ENCODE data around the gene TMEM243.

Gene TMEM243

DNA sequence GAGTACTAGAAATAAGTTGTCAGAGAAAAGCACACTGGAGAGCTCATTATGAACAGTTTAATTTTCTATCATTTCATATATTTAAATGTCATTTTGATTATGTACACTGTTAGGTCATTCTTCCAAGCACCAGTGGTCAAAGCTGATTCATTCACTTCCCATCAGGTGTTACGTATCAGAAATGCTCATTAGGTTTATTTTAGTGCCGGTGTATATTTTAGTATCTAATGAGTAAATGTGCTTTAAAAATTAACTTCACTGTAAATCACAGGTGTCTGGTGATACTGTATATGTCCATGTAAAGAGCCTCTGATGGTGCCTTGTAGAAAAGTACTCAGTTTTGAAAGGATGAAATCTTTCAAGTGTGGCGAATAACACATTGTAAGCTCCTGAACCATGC lies 63.7 kb downstream of the TMEM243 start:
- H3K14ac ChIP-seq (ENCODE audit: low read length): no peak overlapping the region
- H3K9ac ChIP-seq (ENCODE audit: low read length): no peak overlapping the region
- no peak overlapping the region for H3K27ac ChIP-seq (ENCODE audit: low read depth, low read length)
- no peaks in the 10 kb centered on the region for H3K4me1 ChIP-seq (ENCODE audit: control insufficient read depth in 1 of 2, insufficient read depth in 2 of 2, low read length in 2 of 2)
- H4K8ac ChIP-seq (ENCODE audit: low read depth, low read length): no peak overlapping the region
- H3K18ac ChIP-seq (ENCODE audit: low read length): no peak overlapping the region
- no peaks in the 10 kb centered on the region for H3K27me3 ChIP-seq (ENCODE audit: insufficient read depth, low read length)
- H2BK12ac ChIP-seq (ENCODE audit: low read length): no peak overlapping the region
- H3K4me3 ChIP-seq (ENCODE audit: low read depth, low read length): no peak overlapping the region
- H3K4me2 ChIP-seq (ENCODE audit: low read length): no peak overlapping the region
- no peak overlapping the region for H2BK120ac ChIP-seq (ENCODE audit: insufficient read depth, low read length, poor library complexity)
- no peak overlapping the region for H2BK5ac ChIP-seq (ENCODE audit: low read depth, low read length, poor library complexity)
- H2AK5ac ChIP-seq (ENCODE audit: low read length): no peak overlapping the region
- no peak overlapping the region for H2AFZ ChIP-seq (ENCODE audit: insufficient read depth, low read length, poor library complexity)
- no peak for DNase-seq
- H3K79me2 ChIP-seq (ENCODE audit: control insufficient read depth, insufficient read depth, low read length, poor library complexity): peaks cover 8% of the 10 kb centered on the region
- peaks cover 12% of the 10 kb centered on the region for H3K79me1 ChIP-seq (ENCODE audit: low read length)
- H4K91ac ChIP-seq (ENCODE audit: low read depth, low read length): no peak overlapping the region
- no peak overlapping the region for H4K12ac ChIP-seq (ENCODE audit: low read depth, low read length)
- no peak overlapping the region for H3K23ac ChIP-seq (ENCODE audit: low read length)
- no peak overlapping the region for H3K4ac ChIP-seq (ENCODE audit: low read depth, low read length)
- no CpG with 5 or more reads among the region's 3 CpGs for WGBS (ENCODE audit: extremely low coverage, insufficient coverage, insufficient read length)
- H3K36me3 ChIP-seq (ENCODE audit: control insufficient read depth in 1 of 2, insufficient read depth in 2 of 2, low read length in 2 of 2): no peaks in the 10 kb centered on the region
- H3K9me3 ChIP-seq (ENCODE audit: insufficient read depth, low read depth, low read length): no peaks in the 10 kb centered on the region

DNA sequence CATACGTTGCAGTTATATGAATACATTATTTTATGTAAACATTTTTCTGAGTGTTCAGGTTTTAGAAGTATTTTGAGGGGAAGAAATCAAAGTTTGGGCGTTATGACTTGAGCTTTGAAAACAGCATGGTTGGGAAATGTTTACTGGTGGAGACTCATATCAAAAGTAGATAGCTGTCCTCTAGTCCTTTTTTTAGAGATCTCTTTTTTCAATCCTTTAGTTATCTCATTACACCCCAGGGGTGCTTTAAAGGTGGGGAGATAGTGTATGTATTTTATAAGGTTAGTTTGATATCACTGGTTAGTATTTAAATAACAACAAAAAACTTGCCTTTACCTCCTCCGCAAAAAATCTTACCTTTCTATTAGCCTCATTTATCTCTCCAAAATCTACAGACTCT lies 65.0 kb downstream of the TMEM243 start:
- H3K14ac ChIP-seq (ENCODE audit: low read length): no peak overlapping the region
- H2BK120ac ChIP-seq (ENCODE audit: insufficient read depth, low read length, poor library complexity): no peak overlapping the region
- no peaks in the 10 kb centered on the region for H3K9me3 ChIP-seq (ENCODE audit: insufficient read depth, low read depth, low read length)
- no peak overlapping the region for H4K91ac ChIP-seq (ENCODE audit: low read depth, low read length)
- H4K12ac ChIP-seq (ENCODE audit: low read depth, low read length): no peak overlapping the region
- H3K18ac ChIP-seq (ENCODE audit: low read length): no peak overlapping the region
- DNase-seq: no peak
- H3K4me3 ChIP-seq (ENCODE audit: low read depth, low read length): no peak overlapping the region
- no peak overlapping the region for H2BK12ac ChIP-seq (ENCODE audit: low read length)
- H3K36me3 ChIP-seq (ENCODE audit: control insufficient read depth in 1 of 2, insufficient read depth in 2 of 2, low read length in 2 of 2): no peaks in the 10 kb centered on the region
- no peak overlapping the region for H4K8ac ChIP-seq (ENCODE audit: low read depth, low read length)
- no peaks in the 10 kb centered on the region for H3K27me3 ChIP-seq (ENCODE audit: insufficient read depth, low read length)
- H2AK5ac ChIP-seq (ENCODE audit: low read length): no peak overlapping the region
- 100% methylated on average over 1 of the region's 3 CpGs for WGBS (ENCODE audit: extremely low coverage, insufficient coverage, insufficient read length)
- H3K23ac ChIP-seq (ENCODE audit: low read length): no peak overlapping the region
- no peak overlapping the region for H3K9ac ChIP-seq (ENCODE audit: low read length)
- H3K4me2 ChIP-seq (ENCODE audit: low read length): peak overlapping the region; percentile 66
- no peak overlapping the region for H3K27ac ChIP-seq (ENCODE audit: low read depth, low read length)
- no peak overlapping the region for H3K4ac ChIP-seq (ENCODE audit: low read depth, low read length)
- no peak overlapping the region for H2AFZ ChIP-seq (ENCODE audit: insufficient read depth, low read length, poor library complexity)
- no peak overlapping the region for H2BK5ac ChIP-seq (ENCODE audit: low read depth, low read length, poor library complexity)
- peaks cover 12% of the 10 kb centered on the region for H3K79me1 ChIP-seq (ENCODE audit: low read length)
- H3K79me2 ChIP-seq (ENCODE audit: control insufficient read depth, insufficient read depth, low read length, poor library complexity): peaks cover 8% of the 10 kb centered on the region
- no peaks in the 10 kb centered on the region for H3K4me1 ChIP-seq (ENCODE audit: control insufficient read depth in 1 of 2, insufficient read depth in 2 of 2, low read length in 2 of 2)

DNA sequence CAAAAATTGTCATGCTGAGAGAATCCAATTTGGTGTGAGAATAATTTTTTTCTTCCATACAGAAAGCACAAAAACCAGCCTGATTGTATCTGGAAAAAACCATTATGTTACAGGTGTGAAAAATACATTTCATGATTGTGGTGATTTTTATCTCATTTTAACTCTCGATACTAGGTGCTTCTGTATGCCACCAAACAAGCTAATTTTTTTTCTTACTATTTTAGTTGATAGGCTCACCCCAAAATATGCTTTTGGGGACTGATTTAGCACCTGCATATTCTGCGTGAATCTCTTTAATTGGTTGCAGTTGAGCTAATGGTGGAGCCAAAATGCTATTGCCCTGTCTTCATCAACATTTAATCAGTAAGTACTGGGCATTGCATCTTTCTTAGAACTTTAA lies 65.4 kb downstream of the TMEM243 start:
- no peak overlapping the region for H2AFZ ChIP-seq (ENCODE audit: insufficient read depth, low read length, poor library complexity)
- no peak for DNase-seq
- H3K18ac ChIP-seq (ENCODE audit: low read length): no peak overlapping the region
- H3K9me3 ChIP-seq (ENCODE audit: insufficient read depth, low read depth, low read length): no peaks in the 10 kb centered on the region
- no peaks in the 10 kb centered on the region for H3K4me1 ChIP-seq (ENCODE audit: control insufficient read depth in 1 of 2, insufficient read depth in 2 of 2, low read length in 2 of 2)
- H3K4me2 ChIP-seq (ENCODE audit: low read length): peak overlapping the region; percentile 66
- peak overlapping the region; percentile 94 for H3K4ac ChIP-seq (ENCODE audit: low read depth, low read length)
- H3K23ac ChIP-seq (ENCODE audit: low read length): no peak overlapping the region
- WGBS (ENCODE audit: extremely low coverage, insufficient coverage, insufficient read length): no CpG with 5 or more reads among the region's 2 CpGs
- no peaks in the 10 kb centered on the region for H3K36me3 ChIP-seq (ENCODE audit: control insufficient read depth in 1 of 2, insufficient read depth in 2 of 2, low read length in 2 of 2)
- no peak overlapping the region for H4K91ac ChIP-seq (ENCODE audit: low read depth, low read length)
- no peak overlapping the region for H2BK120ac ChIP-seq (ENCODE audit: insufficient read depth, low read length, poor library complexity)
- H3K14ac ChIP-seq (ENCODE audit: low read length): no peak overlapping the region
- H2AK5ac ChIP-seq (ENCODE audit: low read length): no peak overlapping the region
- H2BK12ac ChIP-seq (ENCODE audit: low read length): no peak overlapping the region
- no peak overlapping the region for H3K27ac ChIP-seq (ENCODE audit: low read depth, low read length)
- peaks cover 12% of the 10 kb centered on the region for H3K79me1 ChIP-seq (ENCODE audit: low read length)
- H3K79me2 ChIP-seq (ENCODE audit: control insufficient read depth, insufficient read depth, low read length, poor library complexity): peaks cover 8% of the 10 kb centered on the region
- H3K4me3 ChIP-seq (ENCODE audit: low read depth, low read length): no peak overlapping the region
- no peak overlapping the region for H4K8ac ChIP-seq (ENCODE audit: low read depth, low read length)
- no peak overlapping the region for H2BK5ac ChIP-seq (ENCODE audit: low read depth, low read length, poor library complexity)
- no peak overlapping the region for H4K12ac ChIP-seq (ENCODE audit: low read depth, low read length)
- H3K27me3 ChIP-seq (ENCODE audit: insufficient read depth, low read length): no peaks in the 10 kb centered on the region
- no peak overlapping the region for H3K9ac ChIP-seq (ENCODE audit: low read length)

DNA sequence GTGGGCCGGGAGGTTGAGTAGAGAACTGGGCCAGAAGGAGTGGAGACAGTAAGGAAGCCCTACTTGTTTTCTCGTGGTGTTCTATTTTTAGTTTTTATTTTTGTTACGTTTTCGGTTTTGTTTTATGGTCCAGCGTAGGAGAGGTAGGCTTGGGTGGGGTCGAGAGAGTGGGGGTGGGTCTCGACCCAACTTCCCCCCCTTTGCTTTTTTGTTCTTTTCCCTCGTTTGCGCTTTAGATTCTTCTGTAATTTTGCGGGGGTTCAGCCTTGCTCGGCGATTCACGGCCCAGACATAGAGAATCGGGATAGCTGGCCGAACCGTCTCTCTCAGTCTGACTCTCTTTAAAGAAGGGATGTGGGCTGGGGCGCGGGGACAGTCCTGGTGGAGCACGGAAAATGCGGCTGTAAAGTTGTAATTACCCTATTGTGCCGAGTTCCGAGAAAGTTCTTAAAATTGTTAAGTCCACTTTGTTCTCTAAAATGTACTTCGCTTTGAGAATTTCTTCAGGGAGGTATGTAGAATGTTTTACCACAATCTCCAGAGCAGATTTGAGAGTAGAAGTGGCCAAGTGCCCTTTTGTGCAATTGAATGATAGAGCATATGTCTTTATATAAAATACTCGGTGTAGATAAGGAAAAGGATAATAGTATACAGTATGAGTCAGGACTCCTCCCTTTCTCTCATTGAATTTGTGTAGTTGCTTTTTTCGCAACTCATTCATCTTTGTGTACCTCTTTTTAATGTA lies 66.5 kb downstream of the TMEM243 start:
- DNase-seq: peak; percentile 37 to 64
- Histone ChIP-seq H2BK12ac (ENCODE audit: low read length) (no peak overlapping the region), H2BK120ac (ENCODE audit: insufficient read depth, low read length, poor library complexity) (peak overlapping the region; percentile 94), H3K4ac (ENCODE audit: low read depth, low read length) (peak overlapping the region; percentile 87), H3K23ac (ENCODE audit: low read length) (no peak overlapping the region), H4K12ac (ENCODE audit: low read depth, low read length) (peak overlapping the region; percentile 88), H3K27me3 (ENCODE audit: insufficient read depth, low read length) (no peaks in the 10 kb centered on the region), H3K4me1 (ENCODE audit: control insufficient read depth in 1 of 2, insufficient read depth in 2 of 2, low read length in 2 of 2) (no peaks in the 10 kb centered on the region), H3K14ac (ENCODE audit: low read length) (peak overlapping the region; percentile 98), H4K91ac (ENCODE audit: low read depth, low read length) (peak overlapping the region; percentile 98), H3K27ac (ENCODE audit: low read depth, low read length) (peak overlapping the region; percentile 100), H3K36me3 (ENCODE audit: control insufficient read depth in 1 of 2, insufficient read depth in 2 of 2, low read length in 2 of 2) (no peaks in the 10 kb centered on the region), H2AFZ (ENCODE audit: insufficient read depth, low read length, poor library complexity) (no peak overlapping the region), H3K9ac (ENCODE audit: low read length) (peak overlapping the region; percentile 97), H3K4me2 (ENCODE audit: low read length) (peak overlapping the region; percentile 35), H2AK5ac (ENCODE audit: low read length) (peak overlapping the region; percentile 66), H2BK5ac (ENCODE audit: low read depth, low read length, poor library complexity) (peak overlapping the region; percentile 94), H3K4me3 (ENCODE audit: low read depth, low read length) (peak overlapping the region; percentile 98), H3K79me2 (ENCODE audit: control insufficient read depth, insufficient read depth, low read length, poor library complexity) (peaks cover 8% of the 10 kb centered on the region), H3K79me1 (ENCODE audit: low read length) (peaks cover 12% of the 10 kb centered on the region), H3K18ac (ENCODE audit: low read length) (peak overlapping the region; percentile 100), H4K8ac (ENCODE audit: low read depth, low read length) (peak overlapping the region; percentile 93), H3K9me3 (ENCODE audit: insufficient read depth, low read depth, low read length) (no peaks in the 10 kb centered on the region)
- no CpG with 5 or more reads among the region's 25 CpGs for WGBS (ENCODE audit: extremely low coverage, insufficient coverage, insufficient read length)

All from trophoblast cell (in vitro differentiated cells and primary cell).